Caco-2 (cell line): ENCODE data around the gene SKA3. TPM values are rescaled to one million over a fixed set of nuclear protein-coding genes. Genes with fewer than 3 reads are reported as not detected.

Source experiments
- BruUV-seq: library from RNA; stranded (reverse); fragments of 400-500 nt; replicated peaks from 2 replicates; lab custom pipeline; 2021; lab: Mats Ljungman, UMichigan
- CTCF ChIA-PET: fragments of 300-600 bp; sonication (Branson Sonifier 250); formaldehyde crosslinking; loops from one replicate; lab custom pipeline; 2022; ENCODE audit warnings: antibody characterized with exemption; lab: Charles Lee
- POLR2A ChIA-PET: fragments of 300-600 bp; sonication (Branson Sonifier 250); formaldehyde crosslinking; loops from one replicate; lab custom pipeline; 2022; ENCODE audit warnings: antibody characterized with exemption; lab: Charles Lee
- DNase-seq, 2 experiments: peaks; one replicate each; pipeline versions ENCODE4 v3.0.0 to v3.0.0-alpha.2; 2020 to 2022
- H3K27me3 ChIP-seq: replicated peaks from 2 replicates; pipeline ENCODE4 v1.6.0; 2011; ENCODE audit warnings: low read length; ENCODE audit not compliant: control insufficient read depth, insufficient read depth
- H3K36me3 ChIP-seq: 2 replicates; pipeline ENCODE4 v1.5.1; 2011; ENCODE audit warnings: low read length; ENCODE audit not compliant: control insufficient read depth, insufficient read depth
- H3K4me1 ChIP-seq: fragments of 250-450 bp; sonication (Bioruptor Pico); 2 replicates; pipeline ENCODE4 v1.5.1; 2020; ENCODE audit warnings: mild to moderate bottlenecking
- H3K4me3 ChIP-seq: 2 replicates; pipeline ENCODE4 v1.5.1; 2011; ENCODE audit warnings: low read depth, mild to moderate bottlenecking, control low read depth, low read length
- H3K9me3 ChIP-seq: fragments of 250-450 bp; sonication (Bioruptor Pico); 2 replicates; pipeline ENCODE4 v1.5.1; 2020; ENCODE audit warnings: mild to moderate bottlenecking, moderate library complexity
- H3K27ac Mint-ChIP-seq: one replicate; pipeline ENCODE4 v1.8.0; 2022; ENCODE audit warnings: mixed read lengths; ENCODE audit not compliant: unreplicated experiment
- H3K27me3 Mint-ChIP-seq: one replicate; pipeline ENCODE4 v1.8.0; 2022; ENCODE audit warnings: mixed read lengths; ENCODE audit not compliant: insufficient read depth, unreplicated experiment
- H3K36me3 Mint-ChIP-seq: one replicate; pipeline ENCODE4 v1.8.0; 2022; ENCODE audit warnings: mild to moderate bottlenecking, mixed read lengths; ENCODE audit not compliant: insufficient read depth, unreplicated experiment
- H3K4me1 Mint-ChIP-seq: one replicate; pipeline ENCODE4 v1.8.0; 2022; ENCODE audit warnings: low read depth, mixed read lengths; ENCODE audit not compliant: unreplicated experiment
- H3K4me3 Mint-ChIP-seq: one replicate; pipeline ENCODE4 v1.8.0; 2022; ENCODE audit warnings: mild to moderate bottlenecking, moderate library complexity, mixed read lengths; ENCODE audit not compliant: unreplicated experiment
- H3K9me3 Mint-ChIP-seq: one replicate; pipeline ENCODE4 v1.8.0; 2022; ENCODE audit warnings: mixed read lengths; ENCODE audit not compliant: unreplicated experiment
- CTCF ChIP-seq, 2 experiments: fragments of 200-600 bp in 1 of 2; IDR thresholded peaks; 1 replicate in 1 of 2; 2 replicates in 1 of 2; pipeline versions ENCODE4 v1.5.1 to v1.8.0; 2011 to 2022; ENCODE audit warnings: antibody characterized with exemption in 1 of 2, control low read depth in 1 of 2, inconsistent platforms in 1 of 2, low read depth in 1 of 2, low read length in 1 of 2, mild to moderate bottlenecking in 1 of 2, moderate library complexity in 1 of 2; ENCODE audit not compliant: insufficient read depth in 1 of 2, severe bottlenecking in 1 of 2, unreplicated experiment in 1 of 2
- intact Hi-C: fragments of 100-400 bp; cut with micrococcal nuclease; formaldehyde crosslinking; loops from one replicate; pipeline ENCODE4 v1.10.0; 2022; ENCODE audit not compliant: unreplicated experiment
- total RNA-seq: library from RNA; stranded (reverse); gene quantifications from 2 replicates; pipeline ENCODE4 v1.2.3, GENCODE V29; 2022

Gene SKA3
- total RNA-seq, 1 experiment from 2014 or later = 37.5 TPM

DNA sequence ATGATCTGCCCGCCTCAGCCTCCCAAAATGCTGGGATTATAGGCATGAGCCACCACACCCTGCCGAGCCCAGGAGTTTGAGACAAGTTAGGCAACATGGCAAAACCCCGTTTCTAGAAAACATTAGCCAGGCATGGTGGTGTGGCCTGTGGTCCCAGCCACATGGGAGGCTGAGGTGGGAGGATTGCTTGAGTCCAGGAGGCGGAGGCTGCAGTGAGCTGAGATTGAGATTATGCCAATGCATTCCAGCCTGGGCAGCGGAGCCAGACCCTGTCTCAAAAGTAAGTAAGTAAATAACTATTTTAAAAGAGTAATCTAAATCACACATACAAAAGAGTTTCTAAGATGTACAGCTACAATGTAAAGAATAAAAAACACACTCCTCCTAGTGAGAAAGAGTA, 41.9 kb downstream of the SKA3 start:
- ChIA-PET POLR2A (no interaction called here), CTCF (no interaction called here)
- no peak for TF ChIP-seq CTCF (IDR thresholded peaks at IDR 0.05; ENCODE audit: insufficient read depth in 1 of 2, low read depth in 1 of 2, low read length in 1 of 2, severe bottlenecking in 1 of 2, unreplicated experiment in 1 of 2)
- H3K27me3 Mint-ChIP-seq = no peaks in the 10 kb centered on the region
- no TSS peak for BruUV-seq
- no peaks in the 10 kb centered on the region for H3K27me3 ChIP-seq
- H3K9me3 Mint-ChIP-seq = no peaks in the 10 kb centered on the region
- H3K27ac Mint-ChIP-seq = no peak overlapping the region
- peaks cover 13% of the 10 kb centered on the region for H3K4me1 Mint-ChIP-seq
- H3K36me3 Mint-ChIP-seq = no peaks in the 10 kb centered on the region
- no peaks in the 10 kb centered on the region for H3K36me3 ChIP-seq
- no peak for DNase-seq
- intact Hi-C loops = loop anchor here (1.0 to 2.0 kb wide), 2 partner anchors 24 to 191 kb away; no protein-coding TSS in a partner anchor
- no peaks in the 10 kb centered on the region for H3K9me3 ChIP-seq
- H3K4me1 ChIP-seq = peaks cover 3% of the 10 kb centered on the region; the same call in 1 of the 2 replicates
- no peak overlapping the region for H3K4me3 Mint-ChIP-seq
- no peak overlapping the region for H3K4me3 ChIP-seq

DNA sequence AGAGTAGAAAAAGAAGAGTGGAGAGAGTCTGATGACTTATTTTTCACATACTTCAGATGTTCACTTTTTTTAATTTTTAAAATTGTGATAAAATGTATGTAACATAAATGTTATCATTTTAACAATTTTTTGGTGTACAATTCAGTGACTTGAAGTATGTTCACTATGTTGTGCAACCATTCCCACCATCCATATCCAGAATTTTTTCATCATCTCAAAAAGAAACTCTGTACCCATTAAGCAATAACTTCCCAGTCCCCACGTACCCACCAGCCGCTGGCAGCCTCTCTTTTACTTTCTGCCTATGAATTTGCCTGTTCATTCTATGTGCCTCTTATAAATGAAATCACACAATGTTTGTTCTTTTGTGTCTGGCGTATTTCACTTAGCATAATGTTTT, 43.3 kb downstream of the SKA3 start:
- CTCF ChIA-PET = no interaction called here
- no peak overlapping the region for H3K4me3 ChIP-seq
- intact Hi-C loops = no loop called here

GRCh38 chr13:21130116-21130515, 46.2 kb downstream of the SKA3 start:
- Mint-ChIP-seq H3K36me3 (no peaks in the 10 kb centered on the region), H3K27ac (no peak overlapping the region), H3K4me1 (peaks cover 6% of the 10 kb centered on the region), H3K4me3 (no peak overlapping the region), H3K9me3 (no peaks in the 10 kb centered on the region), H3K27me3 (no peaks in the 10 kb centered on the region)
- H3K9me3 ChIP-seq = no peaks in the 10 kb centered on the region
- ChIA-PET POLR2A (no interaction called here), CTCF (no interaction called here)
- intact Hi-C loops = no loop called here
- no peaks in the 10 kb centered on the region for H3K27me3 ChIP-seq
- no peaks in the 10 kb centered on the region for H3K36me3 ChIP-seq
- H3K4me3 ChIP-seq = no peak overlapping the region
- no peak for DNase-seq
- H3K4me1 ChIP-seq = peaks cover 3% of the 10 kb centered on the region; the same call in 1 of the 2 replicates
- no TSS peak for BruUV-seq
- TF ChIP-seq CTCF (IDR thresholded peaks at IDR 0.05; ENCODE audit: insufficient read depth in 1 of 2, low read depth in 1 of 2, low read length in 1 of 2, severe bottlenecking in 1 of 2, unreplicated experiment in 1 of 2) = no peak

More for the DNA sequence above, 43.3 kb downstream of the SKA3 start:
- POLR2A ChIA-PET = interaction anchor here (0.6 kb wide), 1 partner anchor 62 kb away, joined by 3 read pairs; no protein-coding TSS in a partner anchor
- no peaks in the 10 kb centered on the region for H3K36me3 ChIP-seq
- H3K4me1 ChIP-seq = peaks cover 3% of the 10 kb centered on the region; the same call in 1 of the 2 replicates
- BruUV-seq = no TSS peak
- no peak overlapping the region for H3K27ac Mint-ChIP-seq
- no peaks in the 10 kb centered on the region for H3K36me3 Mint-ChIP-seq
- H3K4me1 Mint-ChIP-seq = peaks cover 6% of the 10 kb centered on the region
- H3K27me3 ChIP-seq = no peaks in the 10 kb centered on the region
- H3K9me3 Mint-ChIP-seq = no peaks in the 10 kb centered on the region
- no peaks in the 10 kb centered on the region for H3K27me3 Mint-ChIP-seq
- no peak for DNase-seq
- H3K4me3 Mint-ChIP-seq = no peak overlapping the region
- no peaks in the 10 kb centered on the region for H3K9me3 ChIP-seq
- TF ChIP-seq CTCF (IDR thresholded peaks at IDR 0.05; ENCODE audit: insufficient read depth in 1 of 2, low read depth in 1 of 2, low read length in 1 of 2, severe bottlenecking in 1 of 2, unreplicated experiment in 1 of 2) = no peak
